ENCODE results near the gene DGKG.
A peak's percentile ranks its signal among the peaks of the same experiment; 100 is the strongest.

Gene DGKG

GRCh38 chr3:186268616-186269448 lies 93.2 kb downstream of the DGKG start:
- no peak for DNase-seq

GRCh38 chr3:186267758-186268157 lies 94.3 kb downstream of the DGKG start:
- DNase-seq, result no peak

GRCh38 chr3:186264608-186265400 lies 97.2 kb downstream of the DGKG start:
- no peak for DNase-seq

- no peak for DNase-seq
Observed at GRCh38 chr3:186261638-186262037, 100.4 kb downstream of the DGKG start.

DNA sequence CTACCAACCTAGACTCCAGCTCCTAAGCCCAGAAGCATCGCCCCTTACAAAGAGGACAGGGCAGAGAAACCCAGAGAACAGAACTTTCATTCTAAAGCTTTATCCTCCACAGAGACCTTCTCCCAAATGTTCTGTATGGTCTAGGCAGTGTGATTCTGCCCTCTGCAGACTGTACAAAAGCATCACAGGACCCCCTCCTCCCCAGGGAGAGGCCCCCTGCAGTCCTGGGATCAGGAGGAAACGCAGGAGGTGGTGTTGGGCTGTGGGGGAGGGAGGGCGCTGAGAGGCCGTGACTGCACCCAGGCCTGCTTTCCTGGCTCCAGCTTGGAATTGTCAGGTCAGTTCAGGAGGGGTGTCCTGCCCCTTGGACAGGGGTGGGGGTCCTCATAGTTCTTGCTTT lies 101.3 kb downstream of the DGKG start:
- DNase-seq, result no peak

DNA sequence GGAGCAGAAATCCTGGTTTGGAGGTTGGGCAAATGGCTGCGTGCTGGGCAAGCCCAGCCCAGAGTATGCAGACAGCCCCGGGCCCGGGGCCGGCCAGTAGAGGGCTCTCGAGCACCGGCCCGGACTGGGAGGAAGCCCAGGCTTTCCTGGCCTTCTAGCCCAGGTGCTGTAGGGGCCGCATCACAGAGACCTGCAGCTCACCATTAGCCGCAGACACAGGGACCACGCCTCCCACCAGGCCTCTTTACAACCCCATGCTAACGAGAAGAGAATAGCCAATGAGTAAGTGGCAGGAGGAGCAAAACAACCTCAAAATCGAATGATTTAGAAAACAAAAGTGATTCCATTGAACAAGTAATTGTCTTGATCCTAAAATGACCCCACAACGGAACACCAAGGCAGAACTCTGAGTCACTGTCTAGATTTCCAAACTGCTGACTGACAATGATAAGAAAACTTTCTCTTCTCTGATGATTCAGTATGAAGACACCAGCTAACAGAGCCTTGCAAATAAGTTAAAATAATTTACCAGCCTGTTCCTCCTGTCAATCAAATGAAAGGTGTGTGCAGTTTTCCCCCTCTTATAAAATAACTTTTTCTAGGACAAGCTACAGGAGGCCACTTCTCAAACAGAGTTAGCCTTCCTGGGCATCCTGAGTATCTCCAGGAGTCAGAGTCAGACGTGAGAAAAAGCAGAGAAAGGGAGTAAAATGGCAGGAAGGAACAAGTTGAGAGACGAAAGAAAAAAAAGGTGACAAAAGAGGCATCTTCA lies 102.2 kb downstream of the DGKG start:
- peak; percentile 65 for DNase-seq

- DNase-seq, result no peak
Observed at GRCh38 chr3:186258968-186259367, 103.1 kb downstream of the DGKG start.

GRCh38 chr3:186257866-186258265 lies 104.2 kb downstream of the DGKG start:
- DNase-seq, result no peak

DNA sequence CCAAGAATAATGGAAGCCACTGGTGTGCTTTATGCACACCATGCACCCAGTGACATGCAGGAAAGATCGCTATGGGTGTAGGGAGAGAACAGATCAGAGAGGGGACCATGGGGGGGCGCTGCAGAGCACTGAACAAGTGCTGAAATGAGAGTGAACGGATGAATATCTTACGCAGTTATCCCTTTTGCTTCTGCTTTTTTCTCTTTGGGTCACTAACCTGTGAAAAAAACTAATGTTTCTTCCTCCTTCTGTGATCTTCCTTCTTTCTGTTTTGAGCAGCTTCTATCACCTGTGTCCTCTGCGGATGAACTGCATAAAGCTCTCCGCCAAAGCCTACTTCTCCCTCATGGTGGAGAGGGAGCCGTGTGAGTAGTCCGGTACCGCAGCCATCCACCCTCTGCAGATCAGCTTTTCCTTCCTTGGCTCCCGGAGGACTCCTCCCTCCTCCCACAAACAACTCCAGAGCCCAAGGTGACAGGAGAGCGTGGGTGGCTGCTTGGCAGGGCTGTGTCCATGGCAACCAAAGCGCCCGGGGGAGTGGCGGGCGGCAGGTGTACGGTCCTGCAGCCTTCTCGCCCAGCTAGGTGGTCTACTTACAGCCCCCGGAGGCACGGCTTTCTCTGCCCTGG lies 106.2 kb downstream of the DGKG start:
- peak; percentile 1 for DNase-seq

GRCh38 chr3:186254676-186255650 lies 107.1 kb downstream of the DGKG start:
- DNase-seq, result no peak

DNA sequence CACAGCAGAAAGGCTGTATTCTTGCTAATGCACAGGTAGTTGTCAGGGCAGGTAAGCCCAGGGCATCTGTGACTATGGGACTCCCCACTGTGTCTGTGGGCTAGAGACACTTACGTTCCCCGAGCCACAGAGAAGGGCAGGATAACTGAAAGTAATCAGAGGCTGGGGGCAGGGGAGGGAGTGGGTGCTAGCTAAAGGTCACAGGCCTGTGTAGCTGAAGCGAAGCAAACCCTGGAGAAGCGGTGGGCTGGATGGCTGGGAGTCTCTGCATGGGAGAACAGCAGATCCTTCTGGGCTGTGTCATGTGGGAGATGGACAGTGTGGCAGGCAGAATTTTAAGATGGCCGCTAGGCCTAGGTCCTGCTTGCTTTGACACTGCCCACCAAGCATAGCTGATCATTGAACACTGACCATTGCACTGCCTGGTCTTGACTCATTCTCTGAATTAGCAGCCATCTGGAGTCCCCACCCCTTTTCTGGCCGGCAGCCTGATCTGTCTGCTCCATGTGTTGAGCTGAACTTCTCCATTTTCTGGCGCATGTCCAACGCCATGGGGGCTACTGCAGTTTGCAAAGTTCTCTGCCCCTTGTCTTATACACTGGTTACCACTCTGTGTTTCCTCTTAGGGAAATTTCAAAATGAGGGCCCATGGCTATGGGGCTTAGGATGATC lies 110.0 kb downstream of the DGKG start:
- DNase-seq, result no peak

DNA sequence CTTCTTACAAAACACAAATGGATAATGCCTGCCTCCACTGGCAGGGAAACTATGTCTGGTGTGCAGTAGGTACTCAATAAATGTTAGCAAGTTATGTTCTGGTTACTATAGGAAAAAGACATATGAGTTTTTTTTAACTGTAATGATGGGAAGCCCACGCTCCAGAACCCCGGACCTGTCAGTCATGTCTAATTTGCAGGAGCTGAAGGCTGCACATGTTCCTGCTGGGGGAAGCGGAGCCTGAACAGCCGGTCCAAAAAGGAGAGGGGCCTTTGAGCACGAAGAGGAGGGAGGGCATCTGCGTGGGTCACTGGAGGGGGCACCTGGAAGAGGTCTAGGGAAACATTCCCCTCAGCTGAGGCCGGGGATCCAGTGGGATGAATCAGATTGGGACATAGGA lies 113.2 kb downstream of the DGKG start:
- no peak for DNase-seq

GRCh38 chr3:186247821-186248814 lies 113.9 kb downstream of the DGKG start:
- no peak for DNase-seq

- no peak for DNase-seq
Observed at GRCh38 chr3:186246941-186247340, 115.1 kb downstream of the DGKG start.

DNA sequence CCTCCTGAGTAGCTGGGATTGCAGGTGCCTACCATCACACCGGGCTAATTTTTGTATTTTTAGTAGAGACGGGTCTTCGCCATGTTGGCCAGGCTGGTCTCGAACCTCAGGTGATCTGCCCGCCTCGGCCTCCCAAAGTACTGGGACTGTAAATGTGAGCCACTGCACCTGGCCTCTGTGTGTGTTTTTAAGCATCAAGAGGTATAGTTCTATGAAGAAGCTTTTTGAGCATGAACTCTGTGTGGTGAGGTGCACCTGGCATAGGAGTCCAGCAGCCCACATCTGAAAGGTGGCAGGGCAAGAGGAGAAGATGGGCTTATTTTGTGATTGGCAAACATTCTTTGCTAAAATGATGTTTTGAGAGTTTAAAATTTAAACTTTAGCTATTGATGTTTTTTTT lies 118.0 kb downstream of the DGKG start:
- DNase-seq, result no peak

- peak; percentile 18 for DNase-seq
Observed at GRCh38 chr3:186241910-186242821, 119.9 kb downstream of the DGKG start.

- no peak for DNase-seq
Observed at GRCh38 chr3:186239321-186239720, 122.7 kb downstream of the DGKG start.

DNA sequence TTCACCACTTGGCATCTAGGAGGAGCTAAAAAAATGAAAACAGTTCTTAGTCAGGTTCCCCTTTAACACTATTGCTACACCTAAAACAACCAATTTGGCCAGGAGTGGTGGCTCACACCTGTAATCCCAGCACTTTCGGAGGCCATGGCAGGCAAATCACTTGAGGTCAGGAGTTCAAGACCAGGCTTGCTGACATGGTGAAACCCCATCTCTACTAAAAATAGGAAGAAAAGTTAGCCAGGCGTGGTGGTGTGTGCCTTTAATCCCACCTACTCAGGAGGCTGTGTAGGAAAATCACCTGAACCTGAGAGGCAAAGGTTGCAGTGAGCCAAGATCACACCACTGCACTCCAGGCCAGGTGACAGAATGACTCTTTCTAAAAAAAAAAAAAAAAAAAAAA lies 124.1 kb downstream of the DGKG start:
- DNase-seq, result no peak

All from KG1 (cell line).